Trophoblast cell (in vitro differentiated cells and primary cell): Measurements from ENCODE around the gene AGAP1.
A peak's percentile ranks its signal among the peaks of the same experiment; 100 is the strongest.

ENCODE experiments used
- DNase-seq, 2 donors: peaks; one replicate each; pipeline ENCODE4 v3.0.0-alpha.2; 2016
- H2AFZ ChIP-seq: 2 replicates; pipeline ENCODE4 v1.6.1; 2013; ENCODE audit warnings: low read length, moderate library complexity, mild to moderate bottlenecking; ENCODE audit not compliant: insufficient read depth, poor library complexity
- H2AK5ac ChIP-seq: 2 replicates; pipeline ENCODE4 v1.6.1; 2013; ENCODE audit warnings: mild to moderate bottlenecking, low read length
- H2BK120ac ChIP-seq: 2 replicates; pipeline ENCODE4 v1.6.1; 2013; ENCODE audit warnings: low read length, mild to moderate bottlenecking, moderate library complexity; ENCODE audit not compliant: insufficient read depth, poor library complexity
- H2BK12ac ChIP-seq: 2 replicates; pipeline ENCODE4 v1.6.1; 2013; ENCODE audit warnings: mild to moderate bottlenecking, low read length, moderate library complexity
- H2BK5ac ChIP-seq: 2 replicates; pipeline ENCODE4 v1.6.1; 2013; ENCODE audit warnings: low read length, low read depth, moderate library complexity, mild to moderate bottlenecking; ENCODE audit not compliant: poor library complexity
- H3K14ac ChIP-seq: 2 replicates; pipeline ENCODE4 v1.6.1; 2013; ENCODE audit warnings: mild to moderate bottlenecking, low read length
- H3K18ac ChIP-seq: 2 replicates; pipeline ENCODE4 v1.6.1; 2013; ENCODE audit warnings: mild to moderate bottlenecking, low read length
- H3K23ac ChIP-seq: 2 replicates; pipeline ENCODE4 v1.6.1; 2013; ENCODE audit warnings: low read length
- H3K27ac ChIP-seq: 2 replicates; pipeline ENCODE4 v1.5.1; 2013; ENCODE audit warnings: low read depth, mild to moderate bottlenecking, inconsistent platforms, low read length, moderate library complexity
- H3K27me3 ChIP-seq: 2 replicates; pipeline ENCODE4 v1.6.1; 2013; ENCODE audit warnings: inconsistent platforms, mild to moderate bottlenecking, low read length, moderate library complexity; ENCODE audit not compliant: insufficient read depth
- H3K36me3 ChIP-seq, 2 experiments: 1 replicate in 1 of 2; 2 replicates in 1 of 2; pipeline ENCODE4 v1.6.1; 2013; ENCODE audit warnings: low read length in 2 of 2, mild to moderate bottlenecking in 2 of 2, moderate library complexity in 1 of 2; ENCODE audit not compliant: insufficient read depth in 2 of 2, control insufficient read depth in 1 of 2
- H3K4ac ChIP-seq: 2 replicates; pipeline ENCODE4 v1.6.1; 2013; ENCODE audit warnings: low read depth, mild to moderate bottlenecking, low read length, moderate library complexity
- H3K4me1 ChIP-seq, 2 experiments: 1 replicate in 1 of 2; 2 replicates in 1 of 2; pipeline ENCODE4 v1.6.1; 2013; ENCODE audit warnings: low read length in 2 of 2, mild to moderate bottlenecking in 2 of 2, moderate library complexity in 1 of 2; ENCODE audit not compliant: insufficient read depth in 2 of 2, control insufficient read depth in 1 of 2
- H3K4me2 ChIP-seq: 2 replicates; pipeline ENCODE4 v1.6.1; 2013; ENCODE audit warnings: inconsistent platforms, mild to moderate bottlenecking, low read length, moderate library complexity
- H3K4me3 ChIP-seq: 2 replicates; pipeline ENCODE4 v1.5.1; 2013; ENCODE audit warnings: mild to moderate bottlenecking, low read depth, low read length, inconsistent platforms
- H3K79me1 ChIP-seq: one replicate; pipeline ENCODE4 v1.6.1; 2013; ENCODE audit warnings: low read length
- H3K79me2 ChIP-seq: 2 replicates; pipeline ENCODE4 v1.6.1; 2013; ENCODE audit warnings: low read length, mild to moderate bottlenecking; ENCODE audit not compliant: control insufficient read depth, insufficient read depth, poor library complexity
- H3K9ac ChIP-seq: 2 replicates; pipeline ENCODE4 v1.6.1; 2013; ENCODE audit warnings: mild to moderate bottlenecking, low read length
- H3K9me3 ChIP-seq: 2 replicates; pipeline ENCODE4 v1.6.1; 2013; ENCODE audit warnings: low read depth, mild to moderate bottlenecking, control low read depth, inconsistent platforms, low read length; ENCODE audit not compliant: insufficient read depth
- H4K12ac ChIP-seq: 2 replicates; pipeline ENCODE4 v1.6.1; 2013; ENCODE audit warnings: low read depth, mild to moderate bottlenecking, low read length, moderate library complexity
- H4K8ac ChIP-seq: 2 replicates; pipeline ENCODE4 v1.6.1; 2013; ENCODE audit warnings: low read depth, mild to moderate bottlenecking, low read length, moderate library complexity
- H4K91ac ChIP-seq: one replicate; pipeline ENCODE4 v1.6.1; 2013; ENCODE audit warnings: low read depth, mild to moderate bottlenecking, low read length, moderate library complexity
- WGBS: extraction: QIAGEN DNeasy Blood & Tissue Kit; methylation state at CpG from one replicate; pipeline ENCODE4 v1.1.7; 2013; ENCODE audit warnings: missing lambda C conversion rate; ENCODE audit not compliant: insufficient read length, insufficient coverage; ENCODE audit errors: extremely low coverage; 5-methylcytosine and 5-hydroxymethylcytosine counted together

The AGAP1 gene

DNA sequence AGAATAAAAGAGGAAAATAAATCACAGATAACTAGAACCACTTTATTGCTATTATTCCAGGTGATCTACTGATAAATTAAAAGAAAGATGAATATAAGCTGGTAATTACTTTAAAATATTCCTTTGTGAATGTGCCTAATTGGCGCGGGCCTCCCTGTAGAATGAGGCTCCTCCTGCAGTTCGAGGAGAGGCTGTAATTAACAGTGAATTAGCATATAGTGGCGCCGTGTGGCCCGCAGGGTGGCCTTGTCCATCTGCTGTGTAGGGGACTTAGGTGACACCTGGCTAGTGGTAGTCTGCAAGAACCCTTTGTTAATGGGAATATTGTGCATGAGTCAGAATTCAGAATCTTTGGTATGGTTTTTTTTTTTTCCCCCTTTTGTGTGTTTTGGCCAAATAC is 119.8 kb downstream of the AGAP1 start:
- H2BK12ac ChIP-seq, result no peak overlapping the region
- no peaks in the 10 kb centered on the region for H3K4me1 ChIP-seq
- H3K4me2 ChIP-seq, result no peak overlapping the region
- WGBS, result no CpG with 5 or more reads among the region's 6 CpGs
- H3K4me3 ChIP-seq, result no peak overlapping the region
- no peak overlapping the region for H3K4ac ChIP-seq
- H4K91ac ChIP-seq, result no peak overlapping the region
- no peaks in the 10 kb centered on the region for H3K9me3 ChIP-seq
- H3K23ac ChIP-seq, result no peak overlapping the region
- H2BK5ac ChIP-seq, result no peak overlapping the region
- H3K36me3 ChIP-seq, result no peaks in the 10 kb centered on the region
- no peak overlapping the region for H3K9ac ChIP-seq
- H3K27me3 ChIP-seq, result no peaks in the 10 kb centered on the region
- peak in 1 of 2 donors; percentile 23 for DNase-seq
- no peak overlapping the region for H3K27ac ChIP-seq
- no peak overlapping the region for H2AK5ac ChIP-seq
- no peak overlapping the region for H2BK120ac ChIP-seq
- no peaks in the 10 kb centered on the region for H3K79me2 ChIP-seq
- no peak overlapping the region for H4K12ac ChIP-seq
- H3K79me1 ChIP-seq, result no peaks in the 10 kb centered on the region
- H4K8ac ChIP-seq, result no peak overlapping the region
- H3K18ac ChIP-seq, result no peak overlapping the region
- H2AFZ ChIP-seq, result no peak overlapping the region
- no peak overlapping the region for H3K14ac ChIP-seq

DNA sequence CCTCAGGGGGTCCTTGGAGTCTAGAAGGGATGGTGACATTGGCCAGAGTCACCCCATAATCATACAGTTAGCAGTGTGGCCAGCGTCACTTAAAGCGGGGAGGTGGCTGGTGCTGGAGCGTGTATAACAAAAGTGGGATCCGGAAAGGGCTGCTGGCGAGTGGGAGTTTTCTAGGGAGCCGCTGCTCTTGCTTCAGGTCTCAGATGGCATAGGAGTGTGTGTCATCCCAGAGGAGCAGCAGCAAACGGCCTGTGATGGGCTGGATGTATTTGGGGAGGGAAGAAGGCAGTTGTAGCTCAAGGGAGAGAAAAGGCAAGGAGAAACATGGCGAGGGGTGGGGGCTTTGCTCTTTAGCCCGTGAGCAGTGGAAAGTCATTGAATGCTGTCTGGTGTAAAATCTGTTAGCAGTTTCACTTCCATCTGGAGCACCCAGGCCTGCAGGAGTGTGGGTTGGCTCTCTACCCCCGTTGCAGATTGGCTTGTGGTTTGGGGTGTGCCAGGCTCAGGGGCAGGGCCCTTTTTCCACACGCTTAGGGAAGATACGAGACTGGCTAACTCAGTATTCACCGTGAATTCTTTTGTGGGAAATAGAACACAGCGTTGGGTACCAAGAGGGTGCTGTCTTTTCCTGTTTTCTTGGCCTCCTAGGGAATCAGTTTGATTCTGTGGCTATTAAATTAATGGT is 120.5 kb downstream of the AGAP1 start:
- H2BK5ac ChIP-seq, result no peak overlapping the region
- no peak overlapping the region for H3K18ac ChIP-seq
- H3K4me1 ChIP-seq, result no peaks in the 10 kb centered on the region
- no peak overlapping the region for H3K4me3 ChIP-seq
- no peak overlapping the region for H4K91ac ChIP-seq
- DNase-seq, result no peak
- H2BK12ac ChIP-seq, result no peak overlapping the region
- no peaks in the 10 kb centered on the region for H3K79me1 ChIP-seq
- H3K14ac ChIP-seq, result no peak overlapping the region
- no peaks in the 10 kb centered on the region for H3K9me3 ChIP-seq
- H2AFZ ChIP-seq, result no peak overlapping the region
- no CpG with 5 or more reads among the region's 14 CpGs for WGBS
- H3K79me2 ChIP-seq, result no peaks in the 10 kb centered on the region
- no peak overlapping the region for H3K4me2 ChIP-seq
- H3K23ac ChIP-seq, result no peak overlapping the region
- no peak overlapping the region for H3K27ac ChIP-seq
- H3K27me3 ChIP-seq, result no peaks in the 10 kb centered on the region
- H3K9ac ChIP-seq, result no peak overlapping the region
- H2AK5ac ChIP-seq, result no peak overlapping the region
- no peak overlapping the region for H3K4ac ChIP-seq
- no peak overlapping the region for H4K12ac ChIP-seq
- H3K36me3 ChIP-seq, result no peaks in the 10 kb centered on the region
- H2BK120ac ChIP-seq, result no peak overlapping the region
- no peak overlapping the region for H4K8ac ChIP-seq

DNA sequence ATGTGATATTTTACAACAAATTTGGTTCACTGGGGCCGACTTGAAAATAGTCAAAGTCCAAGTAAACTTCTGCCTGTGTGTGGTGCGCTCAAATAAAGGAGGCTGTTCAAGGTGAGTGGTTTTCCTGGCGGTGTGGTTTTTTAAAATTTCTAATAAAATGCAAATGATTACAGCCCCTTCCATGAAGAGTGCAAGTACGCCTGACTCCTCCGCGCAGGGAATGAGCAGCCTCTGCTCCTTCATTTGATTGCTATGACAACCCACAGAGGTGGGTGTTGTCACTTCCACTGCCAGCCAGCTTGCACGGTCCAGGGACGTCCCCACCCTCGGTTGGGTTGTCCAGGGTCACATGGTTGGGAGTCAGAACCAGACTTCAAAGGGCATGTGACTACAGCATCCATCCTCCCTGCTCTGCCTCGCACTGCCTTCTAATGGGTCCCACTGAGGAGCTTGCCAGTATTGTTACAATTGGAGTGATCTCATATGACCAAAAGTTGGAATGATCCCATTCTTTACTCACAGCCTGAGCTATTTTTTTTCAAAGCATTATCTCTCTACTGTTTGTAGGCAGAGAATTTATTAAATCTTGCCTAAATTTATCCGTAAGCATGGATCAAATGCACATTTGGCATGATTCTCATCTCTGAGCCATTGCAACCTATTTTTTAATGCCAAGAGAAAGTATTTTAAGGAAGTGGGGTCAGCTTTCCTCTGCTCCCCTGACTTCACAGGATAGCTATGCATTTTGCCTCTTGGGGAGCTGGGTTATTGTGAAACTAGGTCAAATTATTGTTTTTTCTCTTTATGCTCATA is 121.3 kb downstream of the AGAP1 start:
- H3K4me1 ChIP-seq, result no peaks in the 10 kb centered on the region
- no peak overlapping the region for H3K4me3 ChIP-seq
- H2BK5ac ChIP-seq, result no peak overlapping the region
- peaks cover 1% of the 10 kb centered on the region for H3K9me3 ChIP-seq
- H3K79me2 ChIP-seq, result no peaks in the 10 kb centered on the region
- no peak overlapping the region for H2BK120ac ChIP-seq
- no peak overlapping the region for H3K18ac ChIP-seq
- no peak overlapping the region for H3K4ac ChIP-seq
- no peak overlapping the region for H3K23ac ChIP-seq
- no peak overlapping the region for H3K14ac ChIP-seq
- H4K91ac ChIP-seq, result no peak overlapping the region
- H3K36me3 ChIP-seq, result no peaks in the 10 kb centered on the region
- no peak overlapping the region for H2BK12ac ChIP-seq
- H3K79me1 ChIP-seq, result no peaks in the 10 kb centered on the region
- WGBS, result no CpG with 5 or more reads among the region's 11 CpGs
- no peak overlapping the region for H3K4me2 ChIP-seq
- H2AK5ac ChIP-seq, result no peak overlapping the region
- no peak overlapping the region for H3K27ac ChIP-seq
- no peak overlapping the region for H4K8ac ChIP-seq
- H4K12ac ChIP-seq, result no peak overlapping the region
- H3K9ac ChIP-seq, result no peak overlapping the region
- DNase-seq, result no peak
- H3K27me3 ChIP-seq, result no peaks in the 10 kb centered on the region
- no peak overlapping the region for H2AFZ ChIP-seq

DNA sequence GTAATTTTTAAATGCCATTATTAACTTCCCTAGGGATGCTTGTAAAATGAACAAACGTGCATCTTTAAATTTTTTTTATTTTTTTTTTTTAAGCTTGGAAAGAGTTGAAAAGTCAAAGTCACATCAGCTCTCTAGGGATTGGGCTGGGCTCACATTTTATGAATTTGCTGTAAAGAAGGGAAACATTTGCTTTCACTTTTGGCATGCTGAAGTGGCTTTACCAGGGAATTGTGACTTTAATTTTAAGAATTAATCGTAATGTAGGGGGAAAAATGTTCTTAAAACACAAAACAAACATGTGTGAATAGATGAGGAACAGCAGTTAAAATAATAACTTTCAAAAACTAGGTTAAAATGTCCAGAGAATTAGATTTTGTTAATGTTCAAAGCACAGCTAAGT is 123.0 kb downstream of the AGAP1 start:
- no peak overlapping the region for H3K27ac ChIP-seq
- H2AFZ ChIP-seq, result no peak overlapping the region
- WGBS, result no CpG with 5 or more reads among the region's 2 CpGs
- H3K4me1 ChIP-seq, result no peaks in the 10 kb centered on the region
- no peak overlapping the region for H2AK5ac ChIP-seq
- no peak overlapping the region for H3K4ac ChIP-seq
- H3K27me3 ChIP-seq, result no peaks in the 10 kb centered on the region
- H3K23ac ChIP-seq, result no peak overlapping the region
- no peaks in the 10 kb centered on the region for H3K79me2 ChIP-seq
- H4K8ac ChIP-seq, result no peak overlapping the region
- no peak overlapping the region for H3K9ac ChIP-seq
- H4K91ac ChIP-seq, result no peak overlapping the region
- no peaks in the 10 kb centered on the region for H3K79me1 ChIP-seq
- H3K18ac ChIP-seq, result no peak overlapping the region
- DNase-seq, result no peak
- H4K12ac ChIP-seq, result no peak overlapping the region
- H3K14ac ChIP-seq, result no peak overlapping the region
- H2BK120ac ChIP-seq, result no peak overlapping the region
- H2BK12ac ChIP-seq, result no peak overlapping the region
- no peak overlapping the region for H2BK5ac ChIP-seq
- no peak overlapping the region for H3K4me2 ChIP-seq
- peaks cover 1% of the 10 kb centered on the region for H3K9me3 ChIP-seq
- H3K4me3 ChIP-seq, result no peak overlapping the region
- H3K36me3 ChIP-seq, result no peaks in the 10 kb centered on the region
